ENCODE results near the gene AUTS2. TPM values are rescaled to one million over a fixed set of nuclear protein-coding genes. Genes with fewer than 3 reads are reported as not detected.

The AUTS2 gene
- total RNA-seq, 1 donor from 2014 or later: 49.8 TPM

GRCh38 chr7:70171369-70171920, 573.2 kb downstream of the AUTS2 start:
- DNase-seq (ENCODE audit: low spot score): no peak

- no peak for DNase-seq (ENCODE audit: low spot score)
These were observed 578.9 kb downstream of the AUTS2 start for GRCh38 chr7:70177166-70177565.

- DNase-seq (ENCODE audit: low spot score): no peak
These were observed 579.9 kb downstream of the AUTS2 start for GRCh38 chr7:70178211-70178610.

- DNase-seq (ENCODE audit: low spot score): no peak
These were observed 580.5 kb downstream of the AUTS2 start for GRCh38 chr7:70178787-70179186.

- DNase-seq (ENCODE audit: low spot score): no peak
These were observed 584.2 kb downstream of the AUTS2 start for GRCh38 chr7:70182521-70182920.

GRCh38 chr7:70183278-70183677, 585.0 kb downstream of the AUTS2 start:
- no peak for DNase-seq (ENCODE audit: low spot score)

GRCh38 chr7:70188901-70189650, 590.8 kb downstream of the AUTS2 start:
- DNase-seq (ENCODE audit: low spot score): no peak

- DNase-seq (ENCODE audit: low spot score): no peak
These were observed 591.5 kb downstream of the AUTS2 start for GRCh38 chr7:70189776-70190175.

GRCh38 chr7:70190281-70190680, 592.0 kb downstream of the AUTS2 start:
- no peak for DNase-seq (ENCODE audit: low spot score)

GRCh38 chr7:70193514-70193913, 595.2 kb downstream of the AUTS2 start:
- DNase-seq (ENCODE audit: low spot score): peak; percentile 21

- DNase-seq (ENCODE audit: low spot score): peak; percentile 15
These were observed 610.2 kb downstream of the AUTS2 start for GRCh38 chr7:70208236-70209063.

- DNase-seq (ENCODE audit: low spot score): peak; percentile 39
These were observed 612.1 kb downstream of the AUTS2 start for GRCh38 chr7:70210200-70210935.

GRCh38 chr7:70210936-70211310, 612.6 kb downstream of the AUTS2 start:
- no peak for DNase-seq (ENCODE audit: low spot score)

- DNase-seq (ENCODE audit: low spot score): no peak
These were observed 614.0 kb downstream of the AUTS2 start for GRCh38 chr7:70212281-70212680.

- no peak for DNase-seq (ENCODE audit: low spot score)
These were observed 615.8 kb downstream of the AUTS2 start for GRCh38 chr7:70214071-70214470.

GRCh38 chr7:70215491-70215890, 617.2 kb downstream of the AUTS2 start:
- DNase-seq (ENCODE audit: low spot score): no peak

GRCh38 chr7:70217571-70217970, 619.3 kb downstream of the AUTS2 start:
- no peak for DNase-seq (ENCODE audit: low spot score)

- DNase-seq (ENCODE audit: low spot score): no peak
These were observed 619.7 kb downstream of the AUTS2 start for GRCh38 chr7:70218006-70218405.

GRCh38 chr7:70219061-70219460, 620.8 kb downstream of the AUTS2 start:
- no peak for DNase-seq (ENCODE audit: low spot score)

GRCh38 chr7:70229242-70229641, 631.0 kb downstream of the AUTS2 start:
- no peak for DNase-seq (ENCODE audit: low spot score)

- DNase-seq (ENCODE audit: low spot score): no peak
These were observed 632.5 kb downstream of the AUTS2 start for GRCh38 chr7:70230761-70231160.

- DNase-seq (ENCODE audit: low spot score): no peak
These were observed 635.5 kb downstream of the AUTS2 start for GRCh38 chr7:70233776-70234175.

All from umbilical cord (tissue), 2 donors.